Vagina (tissue), 2 donors: ENCODE data around the gene MSL1. TPM values are rescaled to one million over a fixed set of nuclear protein-coding genes. Genes with fewer than 3 reads are reported as not detected.
A peak's percentile ranks its signal among the peaks of the same experiment; 100 is the strongest.

Experiments used
- DNase-seq, 2 donors: peaks; one replicate each; pipeline ENCODE4 v3.0.0-alpha.2; 2017; ENCODE audit errors: extremely low spot score in 2 of 2
- H3K27ac ChIP-seq: fragments of 200-600 bp; sonication (generic); one replicate; pipeline ENCODE4 v1.5.1; 2019
- H3K27me3 ChIP-seq: fragments of 200-600 bp; sonication (generic); one replicate; pipeline ENCODE4 v1.5.1; 2019
- H3K36me3 ChIP-seq, 2 donors: fragments of 200-600 bp; sonication (generic); one replicate each; pipeline ENCODE4 v1.5.1; 2017 to 2019
- H3K4me1 ChIP-seq: fragments of 200-600 bp; sonication (generic); one replicate; pipeline ENCODE4 v1.5.1; 2019
- H3K4me3 ChIP-seq, 2 donors: fragments of 200-600 bp; sonication (generic); 1 replicate in 1 of 2; 2 replicates in 1 of 2; pipeline ENCODE4 v1.5.1; 2016 to 2019
- H3K9me3 ChIP-seq: fragments of 200-600 bp; sonication (generic); one replicate; pipeline ENCODE4 v1.5.1; 2019
- CTCF ChIP-seq, 3 experiments: fragments of 450-650 bp in 2 of 3; fragments of 200-600 bp in 1 of 3; sonication (generic) in 1 of 3; IDR thresholded peaks; one replicate each; pipeline ENCODE4 v1.5.1; 2017 to 2019; ENCODE audit warnings: antibody characterized with exemption in 3 of 3, mild to moderate bottlenecking in 2 of 3, moderate library complexity in 2 of 3
- POLR2A ChIP-seq, 2 donors: fragments of 450-650 bp; IDR thresholded peaks; one replicate each; pipeline ENCODE4 v1.6.1; 2017; ENCODE audit warnings: antibody characterized with exemption in 2 of 2, mild to moderate bottlenecking in 2 of 2, moderate library complexity in 2 of 2
- POLR2AphosphoS5 ChIP-seq, 2 donors: sonication (generic); formaldehyde crosslinking; IDR thresholded peaks; one replicate each; pipeline ENCODE4 v1.9.0; 2017; ENCODE audit warnings: antibody characterized with exemption in 2 of 2, mild to moderate bottlenecking in 2 of 2, low read depth in 1 of 2; ENCODE audit not compliant: insufficient read depth in 1 of 2
- intact Hi-C: fragments of 100-400 bp; cut with DNase I; formaldehyde crosslinking; loops from one replicate; pipeline ENCODE4 v1.15.1; 2023
- total RNA-seq: library from RNA; depleted of rRNA; stranded (reverse); fragments of >200 nt; gene quantifications from one replicate; pipeline ENCODE4 v1.2.3, GENCODE V29; 2016

The MSL1 gene
- total RNA-seq, 1 donor from 2014 or later, result 62.4 TPM

- peaks cover 60% of the 10 kb centered on the region for H3K4me1 ChIP-seq
- peak overlapping the region; percentile 98 for H3K27ac ChIP-seq
- peak overlapping the region; percentile 14 to 42 for H3K4me3 ChIP-seq
- no peak for DNase-seq
- no peaks in the 10 kb centered on the region for H3K36me3 ChIP-seq
- H3K9me3 ChIP-seq, result no peaks in the 10 kb centered on the region
- TF ChIP-seq POLR2A (IDR thresholded peaks at IDR 0.05) (no peak), CTCF (IDR thresholded peaks at IDR 0.05) (no peak), POLR2AphosphoS5 (IDR thresholded peaks at IDR 0.05; ENCODE audit: insufficient read depth in 1 of 2, low read depth in 1 of 2) (no peak)
- no peaks in the 10 kb centered on the region for H3K27me3 ChIP-seq
- intact Hi-C loops, result loop anchor here (2.0 to 5.0 kb wide), 2 partner anchors 55 to 97 kb away; partner anchors contain the start of gene CSF3
Observed at GRCh38 chr17:40113907-40114245, 7.9 kb upstream of the MSL1 start.

DNA sequence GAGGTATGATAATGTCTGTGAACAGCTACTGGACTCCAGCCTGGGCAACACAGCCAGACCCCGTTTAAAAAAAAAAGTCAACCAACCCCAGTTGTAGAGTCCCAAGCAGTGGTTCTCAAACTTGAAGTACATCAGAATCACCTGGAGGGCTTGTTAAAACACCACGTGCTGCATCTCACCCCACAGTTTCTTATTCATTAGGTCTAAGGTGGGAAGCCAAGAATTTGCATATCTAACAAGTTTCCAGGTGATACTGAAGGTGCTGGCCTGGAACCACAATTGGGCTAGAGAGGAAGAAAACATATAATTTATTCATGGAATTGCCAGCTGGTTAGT is 6.7 kb upstream of the MSL1 start:
- TF ChIP-seq POLR2AphosphoS5 (IDR thresholded peaks at IDR 0.05; ENCODE audit: insufficient read depth in 1 of 2, low read depth in 1 of 2), result no peak
- TF ChIP-seq POLR2A (IDR thresholded peaks at IDR 0.05), result no peak
- TF ChIP-seq CTCF (IDR thresholded peaks at IDR 0.05), result no peak
- intact Hi-C loops, result no loop called here
- Histone ChIP-seq H3K9me3 (no peaks in the 10 kb centered on the region), H3K27me3 (no peaks in the 10 kb centered on the region), H3K4me1 (peaks cover 48% of the 10 kb centered on the region), H3K27ac (peak overlapping the region; percentile 98), H3K4me3 (no peak overlapping the region), H3K36me3 (no peaks in the 10 kb centered on the region)
- DNase-seq, result no peak

GRCh38 chr17:40122136-40122998 is 596 bp downstream of the MSL1 start:
- Histone ChIP-seq H3K27me3 (no peaks in the 10 kb centered on the region), H3K4me3 (peak overlapping the region; percentile 96), H3K27ac (peak overlapping the region; percentile 99), H3K36me3 (peaks cover 0 to 15% of the 10 kb centered on the region in 2 donors), H3K4me1 (peaks cover 17% of the 10 kb centered on the region), H3K9me3 (no peaks in the 10 kb centered on the region)
- no peak for DNase-seq
- TF ChIP-seq POLR2A (IDR thresholded peaks at IDR 0.05), result no peak
- no peak for TF ChIP-seq CTCF (IDR thresholded peaks at IDR 0.05)
- no peak for TF ChIP-seq POLR2AphosphoS5 (IDR thresholded peaks at IDR 0.05; ENCODE audit: insufficient read depth in 1 of 2, low read depth in 1 of 2)
- intact Hi-C loops, result no loop called here

GRCh38 chr17:40122999-40123810 is 1.4 kb downstream of the MSL1 start:
- intact Hi-C loops, result no loop called here
- Histone ChIP-seq H3K27ac (peak overlapping the region; percentile 99), H3K4me1 (peaks cover 17% of the 10 kb centered on the region), H3K4me3 (peak overlapping the region; percentile 96), H3K36me3 (peaks cover 0 to 22% of the 10 kb centered on the region in 2 donors), H3K9me3 (no peaks in the 10 kb centered on the region), H3K27me3 (no peaks in the 10 kb centered on the region)
- TF ChIP-seq CTCF (IDR thresholded peaks at IDR 0.05), result no peak
- TF ChIP-seq POLR2AphosphoS5 (IDR thresholded peaks at IDR 0.05; ENCODE audit: insufficient read depth in 1 of 2, low read depth in 1 of 2), result peak in 1 of 2 donors; percentile 51
- no peak for TF ChIP-seq POLR2A (IDR thresholded peaks at IDR 0.05)
- DNase-seq, result no peak
